B cell (primary cell): ENCODE results near the gene FBXO28. TPM values are rescaled to one million over a fixed set of nuclear protein-coding genes. Genes with fewer than 3 reads are reported as not detected.

ENCODE experiments used
- ATAC-seq: fragments of 200-7000 bp; cut with Tn5 transposase; one replicate; pipeline ENCODE4 v1.10.0; 2021; ENCODE audit warnings: low read depth, mild to moderate bottlenecking, moderate number of reproducible peaks, moderate library complexity
- CTCF ChIA-PET: fragments of 350-600 bp; sonication (Branson Sonifier 250); formaldehyde crosslinking; loops from one replicate; lab custom pipeline; 2021; ENCODE audit warnings: antibody characterized with exemption, inconsistent platforms; lab: Charles Lee
- POLR2A ChIA-PET: fragments of 350-600 bp; sonication (Branson Sonifier 250); formaldehyde crosslinking; loops from one replicate; lab custom pipeline; 2021; ENCODE audit warnings: antibody characterized with exemption; lab: Charles Lee
- DNase-seq: peaks from one replicate; pipeline ENCODE4 v3.0.0; 2013
- H2AFZ ChIP-seq: 2 replicates; pipeline ENCODE4 v1.6.1; 2012; ENCODE audit warnings: mild to moderate bottlenecking, low read depth, low read length; ENCODE audit not compliant: insufficient read depth, poor library complexity, severe bottlenecking
- H3K27ac ChIP-seq, 2 donors: 1 replicate in 1 of 2; 2 replicates in 1 of 2; pipeline ENCODE4 v1.5.1; 2012 to 2013; ENCODE audit warnings: low read length in 2 of 2, mild to moderate bottlenecking in 2 of 2, moderate library complexity in 1 of 2
- H3K27me3 ChIP-seq, 4 experiments: fragments of 200-600 bp in 1 of 4; sonication (generic) in 1 of 4; replicated peaks in 1 of 4; 1 replicate in 2 of 4; 2 replicates in 2 of 4; pipeline versions ENCODE4 v1.6.1 to v1.7.0; 2013 to 2016; ENCODE audit warnings: low read length in 3 of 4, mild to moderate bottlenecking in 2 of 4, mixed read lengths in 1 of 4, moderate library complexity in 1 of 4; ENCODE audit not compliant: insufficient read depth in 4 of 4, control insufficient read depth in 3 of 4; ENCODE audit errors: control extremely low read depth in 1 of 4
- H3K36me3 ChIP-seq, 2 experiments: replicated peaks in 1 of 2; 1 replicate in 1 of 2; 2 replicates in 1 of 2; pipeline versions ENCODE4 v1.6.1 to v1.7.1; 2013; ENCODE audit warnings: low read length in 1 of 2; ENCODE audit not compliant: insufficient read depth in 2 of 2, control insufficient read depth in 1 of 2; ENCODE audit errors: control extremely low read depth in 1 of 2, extremely low read depth in 1 of 2
- H3K4me1 ChIP-seq, 2 donors: fragments of 200-600 bp in 1 of 2; sonication (generic) in 1 of 2; 1 replicate in 1 of 2; 2 replicates in 1 of 2; pipeline versions ENCODE4 v1.5.1 to v1.6.1; 2013 to 2017; ENCODE audit warnings: low read length in 2 of 2; ENCODE audit not compliant: control insufficient read depth in 2 of 2, insufficient read depth in 2 of 2
- H3K4me2 ChIP-seq: replicated peaks from 2 replicates; pipeline ENCODE3; 2012; ENCODE audit warnings: mild to moderate bottlenecking, low read depth, low read length; ENCODE audit not compliant: poor library complexity, severe bottlenecking
- H3K4me3 ChIP-seq, 5 experiments: fragments of 200-600 bp in 1 of 5; sonication (generic) in 1 of 5; 1 replicate in 3 of 5; 2 replicates in 2 of 5; pipeline versions ENCODE4 v1.5.1 to v1.7.0; 2011 to 2016; ENCODE audit warnings: low read length in 4 of 5, mild to moderate bottlenecking in 4 of 5, low read depth in 2 of 5, control low read depth in 1 of 5, moderate library complexity in 1 of 5; ENCODE audit not compliant: insufficient read depth in 1 of 5; ENCODE audit errors: control extremely low read depth in 1 of 5, extremely low read depth in 1 of 5
- H3K79me2 ChIP-seq: fragments of 200-600 bp; sonication (generic); one replicate; pipeline ENCODE4 v1.6.0; 2016; ENCODE audit warnings: low read length; ENCODE audit not compliant: control insufficient read depth, insufficient read depth
- H3K9ac ChIP-seq: fragments of 200-600 bp; sonication (generic); 2 replicates; pipeline ENCODE4 v1.6.1; 2017; ENCODE audit warnings: mild to moderate bottlenecking, low read length, moderate library complexity
- H3K9me3 ChIP-seq, 3 donors: one replicate each; pipeline versions ENCODE4 v1.6.1 to v1.7.1; 2013; ENCODE audit warnings: low read length in 2 of 3; ENCODE audit not compliant: control insufficient read depth in 2 of 3, insufficient read depth in 1 of 3; ENCODE audit errors: control extremely low read depth in 1 of 3
- H4K20me1 ChIP-seq: 2 replicates; pipeline ENCODE4 v1.6.0; 2012; ENCODE audit warnings: mild to moderate bottlenecking, low read length; ENCODE audit not compliant: insufficient read depth, control insufficient read depth, poor library complexity, severe bottlenecking
- H3K27ac Mint-ChIP-seq: one replicate; pipeline ENCODE4 v1.8.0; 2021; ENCODE audit warnings: mixed read lengths
- H3K27me3 Mint-ChIP-seq: one replicate; pipeline ENCODE4 v1.8.0; 2021; ENCODE audit warnings: mixed read lengths
- H3K4me1 Mint-ChIP-seq: one replicate; pipeline ENCODE4 v1.8.0; 2021; ENCODE audit warnings: mixed read lengths
- H3K4me3 Mint-ChIP-seq: one replicate; pipeline ENCODE4 v1.8.0; 2021; ENCODE audit warnings: mixed read lengths
- H3K9me3 Mint-ChIP-seq: one replicate; pipeline ENCODE4 v1.8.0; 2022; ENCODE audit warnings: mixed read lengths; ENCODE audit not compliant: insufficient read depth
- CTCF ChIP-seq: fragments of 200-600 bp; IDR thresholded peaks from one replicate; pipeline ENCODE4 v1.8.0; 2022; ENCODE audit warnings: antibody characterized with exemption, mild to moderate bottlenecking
- EZH2 ChIP-seq: IDR thresholded peaks from 2 replicates; pipeline ENCODE4 v1.6.1; 2012; ENCODE audit warnings: borderline replicate concordance, low read depth, mild to moderate bottlenecking, moderate library complexity, low read length; ENCODE audit not compliant: insufficient read depth, poor library complexity, severe bottlenecking
- WGBS: methylation state at CpG from one replicate; pipeline ENCODE4 v1.1.5; 2013; ENCODE audit warnings: missing lambda C conversion rate; ENCODE audit not compliant: insufficient coverage; 5-methylcytosine and 5-hydroxymethylcytosine counted together
- intact Hi-C: fragments of 100-400 bp; cut with micrococcal nuclease; formaldehyde crosslinking; loops from one replicate; pipeline ENCODE4 v1.10.0; 2022
- polyA plus RNA-seq: library from polyadenylated mRNA; depleted of rRNA; stranded (reverse); fragments of >200 nt; gene quantifications from 2 replicates; pipeline ENCODE4 v1.2.3, GENCODE V29; 2012
- total RNA-seq, 2 donors: library from RNA; stranded (reverse); fragments of 120-200 nt in 1 of 2; gene quantifications; 1 replicate in 1 of 2; 2 replicates in 1 of 2; pipeline versions ENCODE4 v1.2.3 to v1.2.4, GENCODE V29; 2013 to 2022

FBXO28 gene
- total and polyA plus RNA-seq, 2 donors (not counting 1 experiment from before 2014, with no cell fraction given) = 17.5 to 39.7 TPM

- Histone ChIP-seq H3K9me3 (peaks cover 0 to 3% (median 0%) of the 10 kb centered on the region in 3 donors), H3K4me3 (no peak overlapping the region), H3K36me3 (no peaks in the 10 kb centered on the region), H3K4me2 (no peak overlapping the region), H3K27me3 (no peaks in the 10 kb centered on the region), H2AFZ (no peak overlapping the region), H3K27ac (no peak overlapping the region), H3K4me1 (peaks cover 0 to 7% of the 10 kb centered on the region in 2 donors), H3K79me2 (no peaks in the 10 kb centered on the region), H3K9ac (no peak overlapping the region), H4K20me1 (no peaks in the 10 kb centered on the region)
- H3K4me3 Mint-ChIP-seq = no peak overlapping the region
- DNase-seq = no peak
- ChIA-PET POLR2A (no interaction called here), CTCF (interaction anchor here (1.1 to 2.2 kb wide), 2 partner anchors 13 to 18 kb away, joined by 3 to 7 read pairs; no protein-coding TSS in a partner anchor)
- H3K4me1 Mint-ChIP-seq = peaks cover 2% of the 10 kb centered on the region
- no peaks in the 10 kb centered on the region for H3K9me3 Mint-ChIP-seq
- intact Hi-C loops = no loop called here
- no CpG with 5 or more reads among the region's 5 CpGs for WGBS
- peaks cover 6% of the 10 kb centered on the region for H3K27me3 Mint-ChIP-seq
- no peak overlapping the region for H3K27ac Mint-ChIP-seq
- ATAC-seq = no peak
- TF ChIP-seq CTCF = no peak
- TF ChIP-seq EZH2 = no peak
These were observed 49.8 kb upstream of the FBXO28 start for GRCh38 chr1:224064150-224064549.

- Histone ChIP-seq H3K36me3 (no peaks in the 10 kb centered on the region), H3K9ac (no peak overlapping the region), H3K4me2 (no peak overlapping the region), H3K79me2 (no peaks in the 10 kb centered on the region), H4K20me1 (no peaks in the 10 kb centered on the region), H3K4me1 (peaks cover 0 to 7% of the 10 kb centered on the region in 2 donors), H2AFZ (no peak overlapping the region), H3K27me3 (peaks cover 0 to 4% (median 2%) of the 10 kb centered on the region in 4 experiments), H3K4me3 (no peak overlapping the region), H3K27ac (no peak overlapping the region), H3K9me3 (no peaks in the 10 kb centered on the region)
- Mint-ChIP-seq H3K4me3 (no peak overlapping the region), H3K4me1 (peaks cover 2% of the 10 kb centered on the region), H3K9me3 (no peaks in the 10 kb centered on the region), H3K27me3 (peaks cover 13% of the 10 kb centered on the region), H3K27ac (no peak overlapping the region)
- peak; percentile 17 for DNase-seq
- no CpG with 5 or more reads among the region's 2 CpGs for WGBS
- TF ChIP-seq CTCF (no peak), EZH2 (no peak)
- intact Hi-C loops = no loop called here
- ChIA-PET CTCF (interaction anchor here (1.1 to 2.2 kb wide), 2 partner anchors 14 to 19 kb away, joined by 3 to 7 read pairs; no protein-coding TSS in a partner anchor), POLR2A (no interaction called here)
- ATAC-seq = no peak
These were observed 48.5 kb upstream of the FBXO28 start for GRCh38 chr1:224065455-224065854.
